ENCODE results near the gene GRIN3B.
"Not testable (repeated sequence)": the region's sequence is repeated elsewhere in the genome, so short reads cannot be mapped to it uniquely, and the experiment has no call there.

Gene GRIN3B

GRCh38 chr19:1017906-1018305 lies 17.7 kb downstream of the GRIN3B start:
- H3K4me3 ChIP-seq (ENCODE audit: low read length), result no peak overlapping the region
- TF ChIP-seq CTCF (IDR thresholded peaks at IDR 0.05; ENCODE audit: insufficient read depth, low read depth, low read length, missing control alignments), result no peak
- DNase-seq (ENCODE audit: low read depth), result no peak

- no peak for TF ChIP-seq CTCF (IDR thresholded peaks at IDR 0.05; ENCODE audit: insufficient read depth, low read depth, low read length, missing control alignments)
- DNase-seq (ENCODE audit: low read depth), result no peak
- no peak overlapping the region for H3K4me3 ChIP-seq (ENCODE audit: low read length)
These were observed 18.2 kb downstream of the GRIN3B start for GRCh38 chr19:1018393-1018792.

GRCh38 chr19:1018932-1019615 lies 18.9 kb downstream of the GRIN3B start:
- TF ChIP-seq CTCF (IDR thresholded peaks at IDR 0.05; ENCODE audit: insufficient read depth, low read depth, low read length, missing control alignments), result no peak
- H3K4me3 ChIP-seq (ENCODE audit: low read length), result peak overlapping the region; percentile 94
- no peak for DNase-seq (ENCODE audit: low read depth)

- no peak for DNase-seq (ENCODE audit: low read depth)
- H3K4me3 ChIP-seq (ENCODE audit: low read length), result peak overlapping the region; percentile 94
- no peak for TF ChIP-seq CTCF (IDR thresholded peaks at IDR 0.05; ENCODE audit: insufficient read depth, low read depth, low read length, missing control alignments)
These were observed 19.4 kb downstream of the GRIN3B start for GRCh38 chr19:1019616-1019961.

- peak overlapping the region; percentile 94 for H3K4me3 ChIP-seq (ENCODE audit: low read length)
- TF ChIP-seq CTCF (IDR thresholded peaks at IDR 0.05; ENCODE audit: insufficient read depth, low read depth, low read length, missing control alignments), result no peak
- peak; percentile 25 for DNase-seq (ENCODE audit: low read depth)
These were observed 20.0 kb downstream of the GRIN3B start for GRCh38 chr19:1019980-1020867.

- DNase-seq (ENCODE audit: low read depth), result peak; percentile 98
- TF ChIP-seq CTCF (IDR thresholded peaks at IDR 0.05; ENCODE audit: insufficient read depth, low read depth, low read length, missing control alignments), result no peak
- H3K4me3 ChIP-seq (ENCODE audit: low read length), result peak within 1 kb of the TSS; percentile 94
These were observed 20.7 kb downstream of the GRIN3B start, which contains the start of gene TMEM259 for GRCh38 chr19:1020868-1021425. Gene TMEM259 (minus strand): TSS chr19:1021123. CDS start chr19:1020996, 127 bp downstream.

- not testable (repeated sequence) for DNase-seq (ENCODE audit: low read depth); H3K4me3 ChIP-seq (ENCODE audit: low read length)
These were observed 23.6 kb downstream of the GRIN3B start for GRCh38 chr19:1023883-1024188.

GRCh38 chr19:1025080-1025479 lies 24.9 kb downstream of the GRIN3B start:
- not testable (repeated sequence) for DNase-seq (ENCODE audit: low read depth); H3K4me3 ChIP-seq (ENCODE audit: low read length)
